Activated T-cell treated with anti-CD3 and anti-CD28 coated beads, Interleukin-2, amount 50 U/mL, for 4 hours (primary cell): ENCODE results near the gene FOCAD. TPM values are rescaled to one million over a fixed set of nuclear protein-coding genes. Genes with fewer than 3 reads are reported as not detected.
"Not testable (repeated sequence)": the region's sequence is repeated elsewhere in the genome, so short reads cannot be mapped to it uniquely, and the experiment has no call there.

Experiments
- ATAC-seq, 2 donors: fragments of 200-7000 bp; cut with Tn5 transposase; one replicate each; pipeline ENCODE4 v1.10.0; 2021
- DNase-seq: peaks from one replicate; pipeline ENCODE4 v3.0.0-alpha.2; 2020
- H3K27me3 Mint-ChIP-seq: one replicate; pipeline ENCODE4 v1.8.0; 2021; ENCODE audit warnings: low read depth, mixed read lengths
- H3K36me3 Mint-ChIP-seq: one replicate; pipeline ENCODE4 v1.8.0; 2022; ENCODE audit warnings: mixed read lengths; ENCODE audit not compliant: insufficient read depth
- H3K4me1 Mint-ChIP-seq: one replicate; pipeline ENCODE4 v1.8.0; 2021; ENCODE audit warnings: low read depth, mixed read lengths
- H3K4me3 Mint-ChIP-seq: one replicate; pipeline ENCODE4 v1.8.0; 2021; ENCODE audit warnings: mild to moderate bottlenecking, moderate library complexity, mixed read lengths
- H3K9me3 Mint-ChIP-seq: one replicate; pipeline ENCODE4 v1.8.0; 2021; ENCODE audit warnings: mixed read lengths
- total RNA-seq, 3 donors: library from RNA; stranded (reverse); gene quantifications; one replicate each; pipeline ENCODE4 v1.2.1, GENCODE V29; 2021

The FOCAD gene
- total RNA-seq, 3 donors from 2014 or later = 15.5 to 19.9 (median 18.6) TPM

GRCh38 chr9:20658677-20659473, 25.2 kb upstream of the FOCAD start:
- H3K9me3 Mint-ChIP-seq = no peaks in the 10 kb centered on the region

DNA sequence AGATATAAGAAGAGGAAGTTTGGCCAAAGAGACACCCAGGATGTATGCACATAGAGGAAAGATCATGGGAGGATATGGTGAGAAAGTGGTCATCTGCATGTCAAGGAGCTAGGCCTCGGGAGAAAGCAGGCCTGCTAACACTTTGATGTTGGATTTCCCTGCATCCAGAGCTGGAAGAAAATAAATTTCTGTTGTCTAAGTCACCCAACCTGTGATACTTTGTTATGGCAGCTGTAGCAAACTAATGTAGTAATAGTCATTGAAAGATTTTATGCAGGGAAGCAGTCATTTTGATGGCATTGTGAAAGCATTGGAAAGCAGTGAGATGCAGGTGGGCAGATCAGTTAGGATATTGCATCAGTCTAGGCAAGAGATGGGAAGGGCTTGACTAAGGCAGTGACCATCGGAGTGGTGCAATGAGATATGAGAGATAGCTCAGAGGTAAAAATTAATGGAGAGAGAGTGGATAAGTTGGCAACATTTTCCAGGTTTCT, 24.5 kb upstream of the FOCAD start:
- Mint-ChIP-seq H3K9me3 (no peaks in the 10 kb centered on the region), H3K4me1 (peaks cover 8% of the 10 kb centered on the region), H3K36me3 (no peaks in the 10 kb centered on the region), H3K27me3 (peaks cover 2% of the 10 kb centered on the region), H3K4me3 (no peak overlapping the region)
- DNase-seq (no peak), ATAC-seq (no peak)

More at GRCh38 chr9:20658677-20659473, 25.2 kb upstream of the FOCAD start:
- ATAC-seq = peak in 1 of 2 donors; percentile 52
- peaks cover 8% of the 10 kb centered on the region for H3K4me1 Mint-ChIP-seq
- no peak for DNase-seq
- peaks cover 2% of the 10 kb centered on the region for H3K27me3 Mint-ChIP-seq
- H3K4me3 Mint-ChIP-seq = no peak overlapping the region
- no peaks in the 10 kb centered on the region for H3K36me3 Mint-ChIP-seq

DNA sequence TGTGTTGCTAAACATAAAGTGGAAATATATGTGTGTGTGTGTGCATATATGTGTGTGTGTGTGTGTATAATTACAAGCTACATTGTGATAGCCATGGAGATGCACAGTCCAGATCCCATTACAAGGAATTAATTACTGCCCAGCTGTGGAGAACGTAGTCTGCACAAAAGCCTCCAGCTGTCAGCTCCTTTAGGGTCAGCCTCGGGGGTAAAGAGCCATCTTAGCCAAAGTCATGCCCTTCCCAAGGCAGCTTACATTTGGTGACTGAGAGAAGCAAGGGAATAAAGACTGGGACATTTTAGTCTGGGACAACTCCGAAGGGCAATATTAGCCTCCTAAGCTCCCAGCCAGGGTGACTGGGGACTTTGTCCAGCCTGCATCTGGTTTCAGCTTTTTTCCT, 21.9 kb upstream of the FOCAD start:
- ATAC-seq = no peak
- no peaks in the 10 kb centered on the region for H3K9me3 Mint-ChIP-seq
- no peak overlapping the region for H3K4me3 Mint-ChIP-seq
- peaks cover 5% of the 10 kb centered on the region for H3K4me1 Mint-ChIP-seq
- DNase-seq = no peak
- peaks cover 7% of the 10 kb centered on the region for H3K27me3 Mint-ChIP-seq
- no peaks in the 10 kb centered on the region for H3K36me3 Mint-ChIP-seq

GRCh38 chr9:20663133-20663532, 20.9 kb upstream of the FOCAD start:
- peaks cover 7% of the 10 kb centered on the region for H3K27me3 Mint-ChIP-seq
- peaks cover 5% of the 10 kb centered on the region for H3K4me1 Mint-ChIP-seq
- DNase-seq = no peak
- H3K9me3 Mint-ChIP-seq = no peaks in the 10 kb centered on the region
- no peak for ATAC-seq
- H3K36me3 Mint-ChIP-seq = no peaks in the 10 kb centered on the region
- no peak overlapping the region for H3K4me3 Mint-ChIP-seq

- Mint-ChIP-seq H3K36me3 (no peaks in the 10 kb centered on the region), H3K27me3 (peaks cover 7% of the 10 kb centered on the region), H3K9me3 (no peaks in the 10 kb centered on the region), H3K4me3 (no peak overlapping the region), H3K4me1 (peaks cover 5% of the 10 kb centered on the region)
- ATAC-seq (no peak), DNase-seq (no peak)
These were observed 19.6 kb upstream of the FOCAD start for GRCh38 chr9:20664501-20664900.

GRCh38 chr9:20670395-20670794, 13.7 kb upstream of the FOCAD start:
- no peaks in the 10 kb centered on the region for H3K4me1 Mint-ChIP-seq
- H3K27me3 Mint-ChIP-seq = peaks cover 4% of the 10 kb centered on the region

GRCh38 chr9:20671635-20672034, 12.4 kb upstream of the FOCAD start:
- Mint-ChIP-seq H3K27me3 (no peaks in the 10 kb centered on the region), H3K4me1 (no peaks in the 10 kb centered on the region), H3K36me3 (no peaks in the 10 kb centered on the region), H3K4me3 (no peak overlapping the region), H3K9me3 (no peaks in the 10 kb centered on the region)
- ATAC-seq (no peak), DNase-seq (no peak)

More at GRCh38 chr9:20670395-20670794, 13.7 kb upstream of the FOCAD start:
- no peaks in the 10 kb centered on the region for H3K36me3 Mint-ChIP-seq
- DNase-seq = no peak
- no peak overlapping the region for H3K4me3 Mint-ChIP-seq
- H3K9me3 Mint-ChIP-seq = no peaks in the 10 kb centered on the region
- no peak for ATAC-seq

GRCh38 chr9:20673537-20673936, 10.5 kb upstream of the FOCAD start:
- not testable (repeated sequence) for H3K36me3 Mint-ChIP-seq, H3K4me1 Mint-ChIP-seq, DNase-seq, H3K27me3 Mint-ChIP-seq, H3K9me3 Mint-ChIP-seq, ATAC-seq, H3K4me3 Mint-ChIP-seq

DNA sequence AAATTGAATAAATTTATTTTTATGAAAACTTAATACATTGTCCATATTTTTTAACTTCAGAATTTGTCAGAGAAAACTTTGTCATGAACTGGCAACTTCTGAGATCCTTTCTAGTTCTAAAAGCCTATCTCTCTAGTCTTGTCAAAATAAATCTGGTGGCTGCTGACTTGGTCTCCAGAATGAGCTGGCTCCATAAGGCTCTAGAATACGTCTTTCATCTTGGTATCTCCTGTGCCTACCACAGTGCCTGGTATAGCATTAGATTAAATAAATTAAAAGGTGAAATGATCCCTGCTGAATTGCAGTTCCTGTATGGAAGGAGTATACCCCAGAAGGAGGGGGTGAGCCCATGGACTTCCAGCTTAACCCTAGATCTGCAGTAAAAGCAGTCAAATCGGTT, 2.6 kb upstream of the FOCAD start:
- ATAC-seq = no peak
- no peak for DNase-seq
- peaks cover 24% of the 10 kb centered on the region for H3K4me1 Mint-ChIP-seq
- no peaks in the 10 kb centered on the region for H3K27me3 Mint-ChIP-seq
- H3K9me3 Mint-ChIP-seq = no peaks in the 10 kb centered on the region
- H3K36me3 Mint-ChIP-seq = no peaks in the 10 kb centered on the region
- H3K4me3 Mint-ChIP-seq = no peak overlapping the region

GRCh38 chr9:20683351-20684034, 566 bp upstream of the FOCAD start:
- Mint-ChIP-seq H3K9me3 (no peaks in the 10 kb centered on the region), H3K4me3 (peak overlapping the region; percentile 89), H3K27me3 (no peaks in the 10 kb centered on the region), H3K36me3 (no peaks in the 10 kb centered on the region), H3K4me1 (peaks cover 27% of the 10 kb centered on the region)
- ATAC-seq = peak; percentile 7 to 11
- peak; percentile 41 for DNase-seq

- no peaks in the 10 kb centered on the region for H3K36me3 Mint-ChIP-seq
- ATAC-seq (no peak), DNase-seq (no peak)
- peaks cover 27% of the 10 kb centered on the region for H3K4me1 Mint-ChIP-seq
- H3K9me3 Mint-ChIP-seq = no peaks in the 10 kb centered on the region
- no peaks in the 10 kb centered on the region for H3K27me3 Mint-ChIP-seq
- H3K4me3 Mint-ChIP-seq = peak overlapping the region; percentile 89
These were observed 1.0 kb downstream of the FOCAD start for GRCh38 chr9:20684875-20685696.

DNA sequence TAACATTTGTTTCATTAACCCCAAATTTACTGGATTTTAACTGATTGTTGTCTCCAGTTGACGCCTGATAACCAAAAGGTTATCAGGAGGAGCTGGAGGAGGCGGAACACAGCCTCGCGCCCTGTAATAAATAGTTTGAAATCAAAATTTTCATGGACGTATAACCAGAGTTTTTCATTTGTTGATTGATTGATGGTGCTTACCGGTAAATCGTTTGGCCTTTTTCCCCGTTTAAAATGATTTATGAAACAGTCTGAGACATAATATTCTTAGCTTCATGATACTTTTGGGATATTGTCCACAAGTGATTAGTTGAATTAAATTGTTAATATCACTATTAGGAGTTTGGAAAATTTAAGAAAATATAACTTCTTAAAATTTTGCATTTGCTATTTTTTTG, 1.7 kb downstream of the FOCAD start:
- ATAC-seq = no peak
- DNase-seq = no peak
- no peak overlapping the region for H3K4me3 Mint-ChIP-seq
- H3K9me3 Mint-ChIP-seq = no peaks in the 10 kb centered on the region
- no peaks in the 10 kb centered on the region for H3K27me3 Mint-ChIP-seq
- no peaks in the 10 kb centered on the region for H3K36me3 Mint-ChIP-seq
- peaks cover 27% of the 10 kb centered on the region for H3K4me1 Mint-ChIP-seq

DNA sequence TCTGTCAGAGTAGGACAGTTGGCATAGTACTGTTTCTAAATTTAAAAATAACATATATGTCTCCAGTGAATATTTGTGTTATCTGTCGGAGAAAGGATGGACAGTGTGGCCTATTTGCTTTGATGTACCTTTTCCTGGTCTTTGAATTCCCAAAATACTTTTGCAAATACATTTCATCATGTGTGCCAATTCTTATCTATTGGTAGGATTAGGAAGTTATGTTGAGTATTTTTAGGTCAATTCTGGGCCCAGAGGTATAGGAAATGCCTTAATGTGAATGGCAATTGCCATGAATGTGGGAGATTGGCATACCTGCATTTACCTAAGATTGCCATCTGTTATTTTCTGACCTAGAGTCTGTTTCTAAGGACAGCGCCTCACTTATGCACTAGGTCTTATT, 5.8 kb downstream of the FOCAD start:
- Mint-ChIP-seq H3K9me3 (no peaks in the 10 kb centered on the region), H3K36me3 (no peaks in the 10 kb centered on the region), H3K4me1 (peaks cover 18% of the 10 kb centered on the region), H3K27me3 (no peaks in the 10 kb centered on the region), H3K4me3 (no peak overlapping the region)
- ATAC-seq (no peak), DNase-seq (no peak)

DNA sequence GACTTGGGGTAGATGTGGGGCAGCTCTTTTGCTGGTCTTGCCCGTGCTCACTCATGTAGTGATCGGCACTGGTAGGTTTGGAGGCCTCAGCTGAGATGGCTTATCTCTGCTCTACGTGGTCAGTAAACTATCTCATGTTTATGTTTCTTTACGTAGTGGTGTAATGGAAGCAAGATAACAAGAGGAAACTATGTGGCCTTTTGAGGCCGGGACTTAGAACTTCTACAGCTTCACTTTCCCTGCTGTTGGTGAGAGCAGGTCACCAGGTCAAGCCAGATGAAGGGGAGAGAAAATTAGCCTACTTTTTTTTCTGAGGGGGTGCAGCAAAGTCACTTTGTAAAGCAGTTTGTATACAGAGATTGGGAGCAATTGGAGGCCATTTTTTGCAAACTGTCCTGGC, 8.5 kb downstream of the FOCAD start:
- ATAC-seq = no peak
- Mint-ChIP-seq H3K4me1 (peaks cover 4% of the 10 kb centered on the region), H3K36me3 (peaks cover 5% of the 10 kb centered on the region), H3K9me3 (no peaks in the 10 kb centered on the region), H3K27me3 (no peaks in the 10 kb centered on the region), H3K4me3 (no peak overlapping the region)
- no peak for DNase-seq
